GM18499 (cell line): ENCODE data around the gene SMKR1.
"Not testable (repeated sequence)": the region's sequence is repeated elsewhere in the genome, so short reads cannot be mapped to it uniquely, and the experiment has no call there.

Source experiments
- ATAC-seq: cut with Tn5 transposase; IDR thresholded peaks from one replicate; pipeline ENCODE4 v1.9.1; 2021; ENCODE audit warnings: moderate number of reproducible peaks; ENCODE audit not compliant: insufficient read depth, unreplicated experiment

Gene SMKR1

DNA sequence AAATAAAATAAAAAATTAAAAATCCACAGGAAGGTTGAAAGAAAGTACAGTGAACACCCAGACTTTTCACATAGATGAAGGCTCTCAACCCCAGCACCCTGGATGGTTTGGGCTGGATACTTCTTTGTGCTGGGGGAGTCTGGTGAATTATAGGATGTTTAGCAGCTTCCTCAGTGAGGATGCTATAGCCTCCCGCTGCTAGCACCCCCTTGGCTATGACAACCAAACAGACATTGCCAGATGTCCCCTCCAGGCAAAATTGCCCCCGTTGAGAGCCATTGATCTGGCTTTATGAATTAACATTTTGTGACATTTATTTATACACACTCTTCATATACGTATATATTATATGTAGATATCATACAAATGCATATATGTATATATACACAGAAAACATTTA, 21.6 kb downstream of the SMKR1 start:
- ATAC-seq, result no peak

DNA sequence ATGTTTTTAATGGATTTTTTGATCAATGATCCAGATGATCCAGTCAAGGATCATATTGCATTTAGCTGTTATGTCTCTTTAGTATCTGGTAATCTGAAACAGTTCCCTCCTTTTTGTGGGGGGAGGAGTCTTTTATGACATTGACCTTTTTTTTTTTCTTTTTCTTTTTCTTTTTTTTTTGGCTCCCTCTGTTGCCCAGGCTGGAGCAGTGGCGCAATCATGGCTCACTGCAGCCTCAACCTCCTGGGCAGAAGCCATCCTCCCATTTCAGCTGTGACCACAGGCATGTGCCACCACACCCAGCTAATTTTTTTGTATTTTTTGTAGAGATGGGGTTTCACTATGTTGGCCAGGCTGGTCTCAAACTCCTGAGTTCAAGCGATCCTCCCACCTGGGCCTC, 22.1 kb downstream of the SMKR1 start:
- not testable (repeated sequence) for ATAC-seq

DNA sequence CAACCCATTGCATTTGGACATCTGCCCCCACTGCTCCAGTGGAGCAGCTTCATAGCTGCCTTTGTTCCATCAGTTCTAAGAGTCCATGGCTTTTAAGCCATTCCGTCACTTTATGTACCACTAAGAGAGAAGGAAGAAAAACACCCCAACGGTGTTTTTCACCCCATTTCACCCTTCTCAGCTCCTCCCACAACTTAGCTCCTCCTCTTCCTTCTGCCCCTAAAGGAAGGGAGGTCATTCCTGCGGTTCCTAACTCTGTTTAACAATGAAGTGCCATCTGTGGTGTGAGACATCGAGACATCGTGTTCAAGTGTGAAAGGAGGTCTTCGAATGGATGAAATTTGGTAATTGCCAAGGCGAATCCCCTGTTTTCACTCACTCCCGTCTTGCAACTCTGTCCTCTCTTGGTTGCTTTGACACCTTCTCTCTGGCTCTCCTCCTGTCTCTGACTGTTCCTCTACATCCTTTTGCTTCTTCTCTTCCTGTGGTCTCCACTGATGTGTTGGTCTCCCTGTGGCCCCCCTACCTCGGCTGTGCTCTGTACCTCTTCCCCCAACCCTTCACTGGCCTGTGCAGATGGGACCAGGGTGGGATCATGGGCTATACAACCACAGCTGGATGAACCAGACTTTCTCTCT, 23.0 kb downstream of the SMKR1 start:
- ATAC-seq, result no peak

DNA sequence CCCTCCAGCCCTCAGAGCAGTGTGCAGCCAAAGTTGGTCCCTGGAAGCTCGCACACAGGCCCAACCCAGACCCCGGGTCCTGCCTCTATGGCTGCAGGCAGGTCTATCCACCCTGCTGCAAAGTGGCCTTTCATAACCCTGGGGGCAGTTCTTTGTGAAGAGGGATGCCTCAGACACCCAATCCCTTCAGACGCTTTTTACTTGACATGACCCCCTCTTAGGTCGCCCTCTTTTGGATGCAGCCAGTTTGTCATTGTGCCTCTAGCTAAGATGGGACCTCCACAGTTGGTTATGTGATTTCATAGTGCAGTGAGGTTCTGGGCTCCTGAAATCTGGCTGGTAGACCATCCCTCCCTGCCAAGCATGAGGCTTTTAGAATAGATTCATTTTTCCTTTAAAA, 27.3 kb downstream of the SMKR1 start:
- ATAC-seq, result no peak

DNA sequence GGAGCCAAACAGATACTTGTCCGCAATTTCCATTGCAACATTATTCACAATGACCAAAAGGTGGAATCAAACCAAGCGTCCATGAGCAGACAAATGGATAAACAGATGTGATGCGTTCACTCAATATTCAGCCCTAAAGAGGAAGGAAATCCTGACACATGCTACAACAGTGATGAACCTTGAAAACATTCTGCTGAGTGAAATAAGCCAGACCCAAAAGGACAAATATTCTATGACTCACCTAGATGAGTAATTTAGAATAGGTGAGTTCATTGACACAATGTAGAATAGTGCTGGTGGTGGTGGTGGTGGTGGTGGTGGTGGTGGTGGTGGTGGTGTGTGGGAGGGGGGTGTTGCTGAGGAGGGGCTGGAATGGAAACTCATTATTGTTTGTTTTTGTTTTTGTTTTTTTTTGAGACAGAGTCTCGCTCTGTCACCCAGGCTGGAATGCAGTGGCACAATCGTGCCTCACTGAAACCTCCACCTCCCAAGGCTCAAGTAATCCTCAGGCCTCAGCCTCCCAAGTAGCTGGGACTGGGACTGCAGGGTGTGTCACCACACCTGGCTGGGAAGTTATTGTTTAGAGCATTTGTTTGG, 28.6 kb downstream of the SMKR1 start:
- no peak for ATAC-seq

DNA sequence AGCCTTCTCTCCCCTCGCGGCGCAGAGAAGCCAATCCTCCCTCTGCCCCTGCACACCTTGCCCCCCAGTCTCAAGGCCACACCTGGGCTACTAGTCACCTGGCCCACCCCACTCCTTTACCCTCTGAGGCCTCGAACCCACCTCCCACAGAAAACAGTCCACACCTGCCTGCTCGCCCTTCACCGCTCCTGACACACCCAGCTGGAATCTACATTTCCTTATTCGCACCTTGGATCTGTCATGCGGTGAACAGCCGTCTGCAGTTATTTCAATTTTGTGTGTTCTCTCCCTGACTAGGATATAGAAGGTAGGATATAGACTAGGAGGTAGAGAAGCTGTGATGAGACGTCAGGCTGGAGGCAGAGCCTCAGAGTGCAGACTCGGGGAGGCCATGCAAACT, 29.4 kb downstream of the SMKR1 start:
- ATAC-seq, result no peak

DNA sequence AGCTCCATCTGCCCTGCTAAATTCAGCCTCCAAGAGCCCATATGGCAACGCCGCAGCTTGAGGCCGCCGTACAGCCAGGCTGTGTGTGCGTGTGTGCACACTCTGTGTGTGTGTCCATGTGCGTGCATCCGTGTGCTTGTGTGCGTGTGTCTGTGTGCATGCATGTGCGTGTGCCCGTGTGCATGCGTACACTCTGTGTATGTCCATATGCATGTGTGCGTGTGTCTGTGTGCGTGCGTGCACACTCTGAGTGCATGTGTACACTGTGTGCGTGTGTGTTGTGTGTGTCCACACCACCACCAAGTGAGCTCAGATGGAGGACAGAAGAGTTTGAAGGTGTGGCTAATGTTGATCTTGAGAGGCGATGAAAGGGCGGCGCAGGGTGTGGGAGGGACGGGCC, 30.0 kb downstream of the SMKR1 start:
- no peak for ATAC-seq

DNA sequence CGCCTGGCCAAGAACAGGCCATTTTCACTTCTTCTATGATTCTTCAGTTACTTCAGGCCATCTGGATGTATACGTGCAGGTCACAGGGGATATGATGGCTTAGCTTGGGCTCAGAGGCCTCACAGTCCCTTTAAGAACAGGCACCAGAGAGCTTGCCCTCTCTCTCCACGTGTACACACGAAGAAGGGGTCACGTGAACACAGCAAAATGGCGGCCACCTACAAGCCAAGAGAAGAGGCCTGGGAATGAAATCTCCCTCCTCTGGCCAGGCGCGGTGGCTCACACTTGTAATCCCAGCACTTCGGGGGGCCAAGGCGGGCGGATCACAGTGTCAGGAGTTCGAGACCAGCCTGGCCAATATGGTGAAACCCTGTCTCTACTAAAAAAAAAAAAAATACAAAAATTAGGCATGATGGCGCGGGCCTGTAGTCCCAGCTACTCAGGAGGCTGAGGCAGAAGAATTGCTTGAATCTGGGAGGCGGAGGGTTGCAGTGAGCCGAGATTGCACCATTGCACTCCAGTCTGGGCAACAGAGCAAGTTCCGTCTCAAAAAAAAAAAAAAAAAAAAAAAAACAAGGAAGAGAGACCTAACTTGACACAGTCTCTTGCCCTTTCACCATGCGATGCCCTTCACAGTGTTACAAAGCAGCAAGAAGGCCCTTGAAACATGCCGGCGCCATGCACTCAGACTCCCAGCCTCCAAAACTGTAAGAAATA, 32.4 kb downstream of the SMKR1 start:
- not testable (repeated sequence) for ATAC-seq

DNA sequence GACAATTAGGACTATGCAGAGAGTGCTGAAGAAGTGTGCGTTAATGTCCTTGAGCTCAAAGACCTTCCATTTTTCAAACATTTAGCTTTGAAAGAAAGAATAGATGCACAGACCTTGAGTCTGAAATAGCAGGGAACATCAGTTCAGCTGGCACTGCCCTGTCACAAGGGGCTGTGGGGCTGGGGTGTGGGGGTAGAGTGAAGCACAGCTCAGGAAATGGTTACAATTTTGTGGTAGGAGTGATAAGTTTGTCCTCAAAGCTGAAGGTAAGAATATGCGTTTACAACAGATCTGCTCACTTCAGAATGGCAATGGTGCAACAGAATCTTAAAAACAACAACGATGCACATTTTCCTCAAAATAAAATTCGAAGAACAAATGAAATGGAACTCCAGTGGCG, 33.6 kb downstream of the SMKR1 start:
- no peak for ATAC-seq

DNA sequence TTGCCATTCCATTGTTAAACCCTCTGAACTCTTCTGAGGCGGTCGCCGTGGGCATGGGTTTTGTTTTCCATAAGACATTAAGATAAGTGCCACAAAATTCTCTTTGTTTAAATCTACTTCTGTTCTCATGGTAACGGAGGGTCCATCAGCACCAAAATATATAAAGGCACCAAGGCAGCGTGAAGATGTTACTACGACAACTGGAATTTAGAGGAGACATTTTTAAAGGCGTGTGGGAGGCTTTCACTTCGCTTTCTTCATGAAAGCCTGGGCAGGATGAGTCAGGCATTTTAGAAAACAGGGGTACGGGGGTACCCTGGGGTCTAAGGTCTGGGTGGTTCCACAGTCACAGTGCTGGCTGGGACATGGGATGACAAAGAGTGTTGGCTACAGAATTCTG, 34.0 kb downstream of the SMKR1 start:
- ATAC-seq, result no peak

DNA sequence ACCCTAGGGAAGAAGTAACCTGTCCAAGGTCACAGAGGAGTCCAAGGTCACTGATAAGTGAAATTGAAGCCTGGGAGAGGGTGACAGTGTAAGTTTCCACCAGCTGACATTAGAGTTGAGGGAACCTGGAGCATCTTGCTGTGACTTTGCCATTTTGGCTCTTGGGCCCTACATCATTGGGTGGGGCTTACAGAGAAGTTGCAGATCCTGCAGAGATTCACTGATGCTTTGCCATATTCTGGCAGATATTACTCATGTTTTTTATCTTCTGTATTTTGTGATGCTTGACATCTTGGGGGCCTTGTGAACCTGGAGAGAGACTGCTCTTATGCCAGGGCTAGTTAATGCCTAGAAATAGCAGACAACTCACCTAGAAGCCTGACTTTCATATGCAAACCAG, 36.5 kb downstream of the SMKR1 start:
- no peak for ATAC-seq

DNA sequence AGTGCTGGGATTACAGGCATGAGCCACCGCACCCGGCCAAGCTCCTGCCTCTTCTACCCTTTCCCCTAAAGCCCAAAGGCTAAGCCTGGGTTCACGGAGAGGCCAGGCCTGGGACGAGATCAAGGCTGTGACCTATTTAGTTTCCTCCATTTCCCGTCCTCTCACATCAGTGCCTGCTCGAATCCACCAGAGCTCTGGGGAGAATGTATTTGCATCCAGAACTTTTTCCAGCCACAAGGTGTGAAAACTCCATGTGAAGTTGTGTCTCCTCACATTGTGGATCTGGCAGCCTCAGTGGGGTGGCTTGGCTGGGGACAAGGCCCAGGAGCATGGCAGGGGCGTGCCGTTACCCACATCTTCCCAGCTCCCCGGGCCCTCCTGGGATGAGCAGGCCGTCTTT, 38.0 kb downstream of the SMKR1 start:
- ATAC-seq, result no peak

DNA sequence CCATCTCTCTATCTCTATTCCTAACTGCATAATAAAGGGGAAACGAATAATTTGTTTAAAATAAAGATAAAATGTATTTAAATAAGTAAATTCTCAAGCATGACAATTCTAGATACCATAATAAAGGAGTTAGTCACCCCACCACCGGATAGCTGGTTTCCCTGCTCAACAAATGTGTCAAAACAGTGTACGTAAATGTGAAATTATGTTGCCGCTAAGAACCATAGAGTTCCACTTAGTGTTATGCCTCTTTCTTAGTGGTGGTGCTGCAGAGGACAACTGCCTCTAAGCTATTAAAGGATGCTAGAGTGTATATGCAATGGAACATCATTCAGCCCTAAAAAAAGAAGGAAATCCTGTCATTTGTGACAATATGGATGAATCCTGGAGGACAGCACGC, 42.4 kb downstream of the SMKR1 start:
- ATAC-seq, result no peak

DNA sequence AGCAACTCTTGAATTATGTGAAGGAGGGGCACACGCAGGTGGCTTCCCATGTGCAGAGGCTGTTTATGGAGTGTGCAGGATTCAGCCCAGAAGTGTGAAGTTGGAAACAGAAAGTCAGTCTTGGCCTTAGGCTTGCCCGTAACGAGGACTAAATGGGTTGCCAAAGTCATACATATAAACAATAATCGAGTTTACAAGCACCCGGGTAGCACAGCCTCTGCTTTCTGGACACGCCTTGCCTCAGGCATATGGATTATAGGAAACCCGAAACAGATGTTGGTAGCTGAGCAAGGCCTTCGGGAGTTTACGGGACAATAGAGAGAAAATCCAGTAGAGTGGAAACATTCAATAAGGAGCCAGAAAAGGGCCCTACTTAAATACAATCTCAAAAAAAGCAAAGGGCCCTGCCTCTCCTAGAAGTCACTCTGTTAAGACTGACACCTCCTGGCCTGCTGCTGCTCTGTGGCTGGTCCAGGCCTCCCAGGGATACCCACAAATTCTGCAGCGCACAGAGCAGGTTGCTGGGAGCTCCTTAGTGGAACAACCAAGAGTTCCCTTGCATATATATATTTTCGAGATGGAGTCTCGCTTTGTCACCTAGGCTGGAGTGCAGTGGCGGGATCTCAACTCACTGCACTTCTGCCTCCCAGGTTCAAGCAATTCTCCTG, 48.5 kb downstream of the SMKR1 start:
- ATAC-seq, result no peak

DNA sequence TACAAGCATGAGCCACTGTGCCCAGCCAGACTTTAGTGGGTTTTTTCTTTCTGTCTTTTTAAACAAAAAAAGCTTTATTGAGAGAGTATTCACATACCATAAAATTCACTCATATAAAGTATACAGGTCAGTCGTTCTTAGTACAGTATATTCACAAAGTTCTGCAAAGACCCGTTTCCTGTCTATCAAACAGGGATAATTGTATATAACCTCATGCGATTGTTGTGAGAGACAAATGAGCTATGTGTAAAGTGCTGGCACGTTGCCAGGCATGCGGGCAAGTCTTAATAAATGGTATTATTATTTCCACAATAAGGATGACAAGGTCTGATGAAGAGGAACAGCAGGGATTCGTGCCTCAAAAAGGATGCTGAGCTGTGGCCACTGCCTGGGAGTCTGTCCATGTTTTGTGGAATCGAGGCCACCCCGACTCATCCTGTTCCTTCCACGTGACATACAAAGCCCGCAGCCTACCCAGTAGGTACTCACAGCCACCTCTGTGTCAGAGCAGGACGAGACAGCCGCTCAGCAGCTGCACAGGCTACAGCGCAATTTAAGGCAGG, 51.6 kb downstream of the SMKR1 start:
- ATAC-seq, result no peak

DNA sequence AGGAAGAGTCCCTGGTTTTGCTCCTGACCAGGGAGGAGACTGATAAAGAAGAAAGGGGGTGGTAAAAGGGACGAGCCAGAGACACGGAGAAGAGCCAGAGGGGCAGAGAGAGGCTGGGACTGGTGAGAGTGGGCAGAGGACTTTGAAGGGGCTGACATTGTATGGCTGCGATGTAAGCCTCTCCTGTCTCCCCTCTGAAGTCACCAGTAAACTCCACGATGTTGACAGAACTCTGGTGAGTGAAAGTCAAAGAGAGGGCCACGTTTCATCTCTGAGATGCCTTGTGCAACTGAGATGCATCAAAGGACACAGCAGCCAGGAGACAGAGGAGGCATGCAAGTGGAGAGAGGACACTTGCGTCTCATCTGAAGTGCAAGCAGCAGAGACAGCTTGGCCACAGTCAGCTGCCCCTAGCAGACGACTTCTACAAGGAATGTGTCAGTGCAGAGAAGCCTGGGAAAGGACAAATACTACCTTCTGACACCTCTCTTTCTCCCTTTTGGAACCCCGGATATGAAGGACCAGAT, 54.3 kb downstream of the SMKR1 start:
- ATAC-seq, result no peak

DNA sequence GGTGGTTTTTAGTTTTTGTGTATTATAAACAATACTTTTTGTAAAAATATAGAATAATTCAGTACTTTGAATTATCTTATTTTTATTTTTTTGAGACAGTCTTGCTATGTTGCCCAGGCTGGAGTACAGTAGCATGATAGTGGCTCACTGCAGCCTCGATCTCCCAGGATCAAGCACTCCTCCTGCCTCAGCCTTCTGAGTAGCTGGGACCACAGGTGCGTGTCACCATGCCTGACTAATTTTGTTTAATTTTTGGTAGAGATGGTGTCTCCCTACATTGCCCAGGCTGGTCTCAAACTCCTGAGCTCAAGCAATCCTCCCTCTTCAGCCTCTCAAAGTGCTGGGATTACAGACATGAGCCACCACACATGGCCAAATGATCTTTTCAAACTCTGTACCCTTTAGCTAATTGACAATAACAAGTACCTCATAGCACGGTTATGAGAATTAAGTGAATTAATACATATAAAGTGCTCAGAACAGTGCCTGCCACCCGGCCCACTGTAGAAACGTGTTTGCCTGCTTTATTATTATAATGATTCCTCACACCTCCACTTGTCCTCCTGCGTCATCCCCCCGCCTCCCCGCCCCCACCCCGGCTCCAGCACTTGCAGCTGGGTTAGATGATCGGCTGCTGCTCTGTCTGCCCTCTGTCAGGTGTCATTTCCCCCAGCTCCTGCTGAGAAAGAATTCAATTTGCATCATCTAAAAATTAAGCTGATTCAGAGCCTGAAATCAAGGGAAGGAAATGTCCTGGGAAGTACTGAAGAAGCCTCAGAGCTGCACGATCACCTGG, 55.6 kb downstream of the SMKR1 start:
- no peak for ATAC-seq

DNA sequence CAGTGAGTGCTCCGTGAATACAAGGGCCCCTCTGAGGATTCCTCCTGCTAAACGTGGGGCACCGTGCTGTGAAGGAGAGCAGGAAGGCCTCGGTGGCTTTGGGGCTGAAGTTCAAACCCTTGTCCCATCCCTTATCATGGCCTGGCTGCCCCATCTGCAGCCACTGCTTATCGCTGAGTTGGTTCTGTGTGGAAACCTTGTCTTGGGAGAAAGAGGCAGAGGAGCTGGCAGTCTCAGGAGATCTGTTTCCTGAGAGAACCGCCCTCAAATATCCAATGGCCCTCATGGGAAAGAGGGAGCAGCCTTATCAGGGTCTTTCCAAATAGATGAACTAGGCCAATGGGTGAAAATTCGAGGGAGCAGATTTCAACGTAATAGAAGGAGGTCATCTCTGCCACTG, 57.2 kb downstream of the SMKR1 start:
- no peak for ATAC-seq

DNA sequence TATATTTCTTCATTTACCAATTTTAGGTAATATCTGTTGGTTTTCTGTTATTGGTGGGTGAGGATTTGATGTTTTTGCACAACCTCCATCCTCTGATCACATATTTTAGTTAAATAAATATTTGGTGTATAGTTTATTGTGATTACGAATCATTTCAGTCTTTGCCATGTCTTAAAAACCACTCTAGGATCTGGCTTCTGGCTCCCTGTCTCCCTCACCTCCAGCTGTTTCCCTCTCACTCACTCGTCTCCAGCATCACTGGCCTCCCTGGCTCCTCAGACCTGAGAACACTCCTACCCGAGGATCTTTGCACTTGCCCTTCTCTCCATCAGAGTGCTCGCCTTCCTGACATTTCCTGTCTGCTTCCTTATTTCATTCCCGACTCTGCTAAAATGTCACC, 58.5 kb downstream of the SMKR1 start:
- ATAC-seq, result no peak
